OCI-LY7 (cell line): ENCODE results near the gene CST4. TPM values are rescaled to one million over a fixed set of nuclear protein-coding genes. Genes with fewer than 3 reads are reported as not detected.
"Not testable (repeated sequence)": the region's sequence is repeated elsewhere in the genome, so short reads cannot be mapped to it uniquely, and the experiment has no call there.

Experiments used
- BruUV-seq: library from RNA; stranded (reverse); fragments of 400-500 nt; replicated peaks from 2 replicates; lab custom pipeline; 2021; lab: Mats Ljungman, UMichigan
- CTCF ChIA-PET: fragments of 300-600 bp; sonication (Branson Sonifier 250); formaldehyde crosslinking; loops from one replicate; lab custom pipeline; 2022; ENCODE audit warnings: antibody characterized with exemption; ENCODE audit not compliant: unreplicated experiment; lab: Charles Lee
- POLR2A ChIA-PET: fragments of 300-600 bp; sonication (Branson Sonifier 250); formaldehyde crosslinking; loops from one replicate; lab custom pipeline; 2022; ENCODE audit warnings: antibody characterized with exemption; lab: Charles Lee
- DNase-seq: peaks from one replicate; pipeline ENCODE4 v3.0.0-alpha.2; 2015; ENCODE audit warnings: low spot score
- H2AFZ ChIP-seq: fragments of 200-600 bp; sonication (generic), shearing (Covaris generic); 2 replicates; pipeline ENCODE4 v1.6.1; 2014; ENCODE audit warnings: mild to moderate bottlenecking, antibody characterized with exemption, low read length, moderate library complexity
- H3K27ac ChIP-seq: fragments of 200-600 bp; sonication (generic); 2 replicates; pipeline ENCODE4 v1.5.1; 2014; ENCODE audit warnings: mixed run types, low read depth, mild to moderate bottlenecking, moderate library complexity, low read length, inconsistent platforms; ENCODE audit not compliant: poor library complexity, severe bottlenecking
- H3K36me3 ChIP-seq: fragments of 200-600 bp; sonication (generic); 2 replicates; pipeline ENCODE4 v1.6.1; 2014; ENCODE audit warnings: mild to moderate bottlenecking, antibody characterized with exemption, low read length, moderate library complexity, mixed read lengths; ENCODE audit not compliant: insufficient read depth
- H3K4me1 ChIP-seq: fragments of 200-600 bp; sonication (generic); 2 replicates; pipeline ENCODE4 v1.5.1; 2014; ENCODE audit warnings: mild to moderate bottlenecking, low read length; ENCODE audit not compliant: insufficient read depth, poor library complexity, severe bottlenecking
- H3K4me2 ChIP-seq: fragments of 200-600 bp; sonication (generic); 2 replicates; pipeline ENCODE4 v1.6.1; 2014; ENCODE audit warnings: mild to moderate bottlenecking, low read length
- H3K4me3 ChIP-seq: fragments of 200-600 bp; sonication (generic); 2 replicates; pipeline ENCODE4 v1.5.1; 2014; ENCODE audit warnings: mild to moderate bottlenecking, low read depth, low read length; ENCODE audit not compliant: poor library complexity, severe bottlenecking
- H3K79me2 ChIP-seq: fragments of 200-600 bp; sonication (generic); 2 replicates; pipeline ENCODE4 v1.6.1; 2016; ENCODE audit warnings: low read depth, mild to moderate bottlenecking, low read length, moderate library complexity, mixed read lengths; ENCODE audit not compliant: insufficient read depth
- H3K9me2 ChIP-seq: fragments of 200-600 bp; sonication (generic); 2 replicates; pipeline ENCODE4 v1.6.1; 2016; ENCODE audit warnings: mild to moderate bottlenecking, low read length, mixed read lengths; ENCODE audit not compliant: insufficient read depth
- H3K9me3 ChIP-seq: fragments of 200-600 bp; sonication (generic); 2 replicates; pipeline ENCODE4 v1.6.1; 2014; ENCODE audit warnings: mild to moderate bottlenecking, mixed run types, low read length, mixed read lengths
- H4K20me1 ChIP-seq: fragments of 200-600 bp; sonication (generic); 2 replicates; pipeline ENCODE4 v1.6.1; 2014; ENCODE audit warnings: mild to moderate bottlenecking, antibody characterized with exemption, low read length, moderate library complexity, mixed read lengths; ENCODE audit not compliant: insufficient read depth
- EZH2phosphoT487 ChIP-seq: fragments of 200-600 bp; sonication (generic); IDR thresholded peaks from 2 replicates; pipeline ENCODE4 v1.6.1; 2018; ENCODE audit warnings: low read depth, borderline replicate concordance, mild to moderate bottlenecking, mixed run types, antibody characterized with exemption, low read length, moderate library complexity, mixed read lengths
- intact Hi-C: fragments of 100-400 bp; cut with micrococcal nuclease; formaldehyde crosslinking; loops from one replicate; pipeline ENCODE4 v1.10.0; 2022; ENCODE audit not compliant: unreplicated experiment
- small RNA-seq: library from RNA; depleted of rRNA; stranded (forward); fragments of <200 nt; gene quantifications from one replicate; pipeline ENCODE3, GENCODE V24; 2014
- total RNA-seq, 2 experiments: library from RNA; depleted of rRNA in 1 of 2; stranded (reverse); fragments of >200 nt in 1 of 2; shearing (Covaris generic) in 1 of 2; gene quantifications; 2 replicates each; pipeline ENCODE4 v1.2.3, GENCODE V29; 2014 to 2022
- TF ChIP-seq, protein P1 (sequence below): fragments of 200-600 bp; sonication (generic); conservative IDR thresholded peaks from 2 replicates; pipeline ENCODE4 v1.5.1; 2014; ENCODE audit warnings: mild to moderate bottlenecking, antibody characterized with exemption, low read length, moderate library complexity, mixed read lengths

The CST4 gene
- total RNA-seq, 2 experiments from 2014 or later = not detected

DNA sequence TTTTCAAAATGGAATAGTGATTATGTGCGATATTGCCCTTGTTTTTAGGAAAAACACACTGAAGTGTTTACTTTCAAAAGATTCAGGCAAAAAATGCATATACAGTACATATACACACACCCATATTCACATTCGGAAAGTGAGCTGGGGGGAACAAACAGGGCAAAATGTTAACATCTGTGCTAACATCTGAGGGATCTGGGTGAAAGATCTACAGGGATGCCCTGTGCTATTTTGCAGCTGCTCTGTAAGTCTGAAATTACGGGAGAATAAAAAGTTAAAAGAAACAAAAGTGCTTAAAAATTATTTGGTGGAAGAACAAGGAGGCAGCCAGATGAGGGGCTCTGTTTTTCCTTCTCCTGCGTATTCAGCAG lies 51.9 kb downstream of the CST4 start:
- no peaks in the 10 kb centered on the region for H3K9me3 ChIP-seq
- intact Hi-C loops = no loop called here
- no peaks in the 10 kb centered on the region for H3K9me2 ChIP-seq
- CTCF ChIA-PET = no interaction called here
- TF ChIP-seq, protein P1, sequence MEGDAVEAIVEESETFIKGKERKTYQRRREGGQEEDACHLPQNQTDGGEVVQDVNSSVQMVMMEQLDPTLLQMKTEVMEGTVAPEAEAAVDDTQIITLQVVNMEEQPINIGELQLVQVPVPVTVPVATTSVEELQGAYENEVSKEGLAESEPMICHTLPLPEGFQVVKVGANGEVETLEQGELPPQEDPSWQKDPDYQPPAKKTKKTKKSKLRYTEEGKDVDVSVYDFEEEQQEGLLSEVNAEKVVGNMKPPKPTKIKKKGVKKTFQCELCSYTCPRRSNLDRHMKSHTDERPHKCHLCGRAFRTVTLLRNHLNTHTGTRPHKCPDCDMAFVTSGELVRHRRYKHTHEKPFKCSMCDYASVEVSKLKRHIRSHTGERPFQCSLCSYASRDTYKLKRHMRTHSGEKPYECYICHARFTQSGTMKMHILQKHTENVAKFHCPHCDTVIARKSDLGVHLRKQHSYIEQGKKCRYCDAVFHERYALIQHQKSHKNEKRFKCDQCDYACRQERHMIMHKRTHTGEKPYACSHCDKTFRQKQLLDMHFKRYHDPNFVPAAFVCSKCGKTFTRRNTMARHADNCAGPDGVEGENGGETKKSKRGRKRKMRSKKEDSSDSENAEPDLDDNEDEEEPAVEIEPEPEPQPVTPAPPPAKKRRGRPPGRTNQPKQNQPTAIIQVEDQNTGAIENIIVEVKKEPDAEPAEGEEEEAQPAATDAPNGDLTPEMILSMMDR = no peak
- TF ChIP-seq EZH2phosphoT487 = no peak
- H3K79me2 ChIP-seq = no peaks in the 10 kb centered on the region
- H3K4me1 ChIP-seq = no peaks in the 10 kb centered on the region
- H3K4me3 ChIP-seq = no peak overlapping the region
- no peak overlapping the region for H2AFZ ChIP-seq
- POLR2A ChIA-PET = no interaction called here
- no peaks in the 10 kb centered on the region for H4K20me1 ChIP-seq
- H3K27ac ChIP-seq = no peak overlapping the region
- H3K36me3 ChIP-seq = no peaks in the 10 kb centered on the region
- BruUV-seq = no TSS peak
- H3K4me2 ChIP-seq = no peak overlapping the region
- no peak for DNase-seq

DNA sequence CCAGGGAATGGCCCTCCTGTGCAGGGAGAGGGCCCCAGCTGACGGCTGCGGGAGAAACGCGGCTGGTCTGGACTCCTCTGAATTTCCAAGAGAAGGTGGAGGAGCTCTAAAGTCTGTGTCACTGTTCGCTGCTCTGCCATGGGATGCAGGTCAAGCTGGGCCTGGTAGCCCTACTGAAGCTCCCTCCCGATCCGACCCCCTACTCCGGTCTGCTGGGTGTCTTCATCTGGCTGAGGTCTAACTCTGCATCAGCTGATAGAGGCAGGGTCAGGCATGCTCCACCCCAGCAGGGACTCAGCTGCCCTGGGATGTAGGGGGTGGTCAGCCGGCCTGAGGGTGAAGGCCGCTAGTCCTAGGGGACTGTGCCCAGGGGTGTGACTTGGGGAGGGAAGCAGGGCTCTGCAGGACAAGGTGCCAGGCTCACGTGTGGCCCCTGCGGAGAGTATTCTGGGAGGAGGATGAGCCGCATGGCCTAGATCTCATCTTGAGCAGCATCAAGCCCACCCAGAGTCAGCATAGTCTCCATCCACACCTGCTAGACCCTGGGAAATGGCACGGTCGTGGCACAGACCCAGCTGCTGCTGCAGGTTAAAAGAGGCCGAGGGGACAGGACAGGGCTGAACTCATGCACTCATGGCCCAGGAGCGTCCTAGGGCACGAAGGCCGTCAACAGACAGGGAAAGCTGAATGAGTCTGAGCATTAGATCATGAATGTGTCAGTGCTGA lies 52.5 kb downstream of the CST4 start:
- Histone ChIP-seq H3K4me2 (no peak overlapping the region), H3K9me3 (no peaks in the 10 kb centered on the region), H3K9me2 (no peaks in the 10 kb centered on the region), H4K20me1 (no peaks in the 10 kb centered on the region), H3K4me3 (no peak overlapping the region), H2AFZ (no peak overlapping the region), H3K27ac (no peak overlapping the region), H3K79me2 (no peaks in the 10 kb centered on the region), H3K4me1 (no peaks in the 10 kb centered on the region), H3K36me3 (no peaks in the 10 kb centered on the region)
- intact Hi-C loops = no loop called here
- CTCF ChIA-PET = no interaction called here
- BruUV-seq = no TSS peak
- no peak for DNase-seq
- TF ChIP-seq, protein P1 = no peak
- POLR2A ChIA-PET = no interaction called here

DNA sequence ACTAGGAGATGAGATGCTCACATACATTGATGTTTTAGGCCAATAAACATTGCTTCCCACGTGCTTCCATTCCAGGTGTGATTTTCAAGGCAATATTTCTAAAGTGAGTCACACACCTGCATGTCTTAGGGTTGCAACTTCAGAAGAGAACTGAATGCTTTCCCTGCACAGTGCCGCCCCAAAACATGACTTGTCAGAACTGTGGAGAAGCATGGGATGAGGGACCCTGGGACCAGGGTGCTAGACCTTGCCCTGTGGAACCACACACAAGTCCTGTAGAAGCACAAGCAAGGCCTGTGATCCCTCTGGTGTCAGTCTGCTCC lies 53.1 kb downstream of the CST4 start:
- H3K79me2 ChIP-seq, H4K20me1 ChIP-seq, H3K9me2 ChIP-seq, H3K36me3 ChIP-seq, POLR2A ChIA-PET, H2AFZ ChIP-seq, H3K27ac ChIP-seq, H3K4me1 ChIP-seq, H3K4me3 ChIP-seq, intact Hi-C loops, H3K9me3 ChIP-seq, CTCF ChIA-PET, BruUV-seq, H3K4me2 ChIP-seq, DNase-seq: not testable (repeated sequence)

Small RNA genes lying within 50 kb of the gene (small RNA-seq; reads per million reads assigned to genes)
- gene CST2P1 = not detected

Other genes starting within 250 kb of the CST4 start
- gene CSTL1, start 249.4 kb downstream of the CST4 start, total RNA-seq (2014; rRNA removed; shearing (Covaris generic)) = not detected in 2 replicates
- not detected in 2 replicates for gene CSTL1, start 249.4 kb downstream of the CST4 start, total RNA-seq (2022)
- not detected in 2 replicates for gene CST11, start 236.2 kb downstream of the CST4 start, total RNA-seq (2014; rRNA removed; shearing (Covaris generic))
- gene CST11, start 236.2 kb downstream of the CST4 start, total RNA-seq (2022) = not detected in 2 replicates
- gene CST8, start 197.9 kb downstream of the CST4 start, total RNA-seq (2014; rRNA removed; shearing (Covaris generic)) = not detected in 2 replicates
- gene CST8, start 197.9 kb downstream of the CST4 start, total RNA-seq (2022) = not detected in 2 replicates
- not detected in 2 replicates for gene CST9L, start 120.6 kb downstream of the CST4 start, total RNA-seq (2014; rRNA removed; shearing (Covaris generic))
- gene CST9L, start 120.6 kb downstream of the CST4 start, total RNA-seq (2022) = not detected in 2 replicates
- not detected in 2 replicates for gene CST9, start 83.1 kb downstream of the CST4 start, total RNA-seq (2014; rRNA removed; shearing (Covaris generic))
- gene CST9, start 83.1 kb downstream of the CST4 start, total RNA-seq (2022) = not detected in 2 replicates
- not detected in 2 replicates for gene CST3, start 51.1 kb downstream of the CST4 start, total RNA-seq (2014; rRNA removed; shearing (Covaris generic))
- not detected in 2 replicates for gene CST3, start 51.1 kb downstream of the CST4 start, total RNA-seq (2022)
- gene CST1, start 61.9 kb upstream of the CST4 start, total RNA-seq (2014; rRNA removed; shearing (Covaris generic)) = not detected in 2 replicates
- not detected in 2 replicates for gene CST1, start 61.9 kb upstream of the CST4 start, total RNA-seq (2022)
- not detected in 2 replicates for gene CST2, start 137.7 kb upstream of the CST4 start, total RNA-seq (2014; rRNA removed; shearing (Covaris generic))
- not detected in 2 replicates for gene CST2, start 137.7 kb upstream of the CST4 start, total RNA-seq (2022)
- gene CST5, start 190.7 kb upstream of the CST4 start, total RNA-seq (2014; rRNA removed; shearing (Covaris generic)) = not detected in 2 replicates
- gene CST5, start 190.7 kb upstream of the CST4 start, total RNA-seq (2022) = not detected in 2 replicates